ENCODE results near the gene PROS1.
"Not testable (repeated sequence)": the region's sequence is repeated elsewhere in the genome, so short reads cannot be mapped to it uniquely, and the experiment has no call there.

PROS1 gene

GRCh38 chr3:93969443-93969842 lies 4.3 kb downstream of the PROS1 start:
- no peak for DNase-seq

- not testable (repeated sequence) for DNase-seq
These were observed 8.6 kb downstream of the PROS1 start for GRCh38 chr3:93965106-93965505.

- no peak for DNase-seq
These were observed 10.9 kb downstream of the PROS1 start for GRCh38 chr3:93962798-93963197.

- no peak for DNase-seq
These were observed 12.2 kb downstream of the PROS1 start for GRCh38 chr3:93961489-93961888.

- no peak for DNase-seq
These were observed 12.7 kb downstream of the PROS1 start for GRCh38 chr3:93961026-93961425.

- not testable (repeated sequence) for DNase-seq
These were observed 23.7 kb downstream of the PROS1 start for GRCh38 chr3:93949958-93950357.

GRCh38 chr3:93937485-93937884 lies 36.2 kb downstream of the PROS1 start:
- not testable (repeated sequence) for DNase-seq

GRCh38 chr3:93936549-93936948 lies 37.1 kb downstream of the PROS1 start:
- DNase-seq, result no peak

GRCh38 chr3:93934366-93935046 lies 39.2 kb downstream of the PROS1 start:
- no peak for DNase-seq

- DNase-seq, result no peak
These were observed 42.0 kb downstream of the PROS1 start for GRCh38 chr3:93931597-93932229.

GRCh38 chr3:93930041-93930440 lies 43.7 kb downstream of the PROS1 start:
- no peak for DNase-seq

- DNase-seq, result no peak
These were observed 46.9 kb downstream of the PROS1 start for GRCh38 chr3:93926789-93927188.

GRCh38 chr3:93924491-93924890 lies 49.2 kb downstream of the PROS1 start:
- no peak for DNase-seq

- DNase-seq, result no peak
These were observed 50.7 kb downstream of the PROS1 start for GRCh38 chr3:93923006-93923405.

- not testable (repeated sequence) for DNase-seq
These were observed 56.1 kb downstream of the PROS1 start for GRCh38 chr3:93917546-93918029.

- not testable (repeated sequence) for DNase-seq
These were observed 60.1 kb downstream of the PROS1 start for GRCh38 chr3:93913623-93914022.

- no peak for DNase-seq
These were observed 62.5 kb downstream of the PROS1 start for GRCh38 chr3:93911206-93911605.

GRCh38 chr3:93910097-93910496 lies 63.6 kb downstream of the PROS1 start:
- DNase-seq, result no peak

- DNase-seq, result no peak
These were observed 66.6 kb downstream of the PROS1 start for GRCh38 chr3:93907132-93907531.

- no peak for DNase-seq
These were observed 67.5 kb downstream of the PROS1 start for GRCh38 chr3:93906245-93906644.

GRCh38 chr3:93904568-93904967 lies 69.1 kb downstream of the PROS1 start:
- no peak for DNase-seq

GRCh38 chr3:93878250-93879017 lies 95.3 kb downstream of the PROS1 start:
- not testable (repeated sequence) for DNase-seq

GRCh38 chr3:93877427-93877826 lies 96.3 kb downstream of the PROS1 start:
- not testable (repeated sequence) for DNase-seq

- not testable (repeated sequence) for DNase-seq
These were observed 100.3 kb downstream of the PROS1 start for GRCh38 chr3:93873412-93873811.

Measured in central memory CD4-positive, alpha-beta T cell (primary cell).